K562 (cell line): ENCODE results near the gene URM1. TPM values are rescaled to one million over a fixed set of nuclear protein-coding genes. Genes with fewer than 3 reads are reported as not detected.

Source experiments
- ATAC-seq: fragments of 200-7000 bp; cut with Tn5 transposase; 3 replicates; pipeline ENCODE4 v1.9.1; 2020; ENCODE audit warnings: moderate library complexity
- BruUV-seq: library from RNA; stranded (reverse); fragments of 400-500 nt; replicated peaks from 2 replicates; lab custom pipeline; 2021; lab: Mats Ljungman, UMichigan
- CTCF ChIA-PET: fragments of 300-600 bp; formaldehyde crosslinking; extraction: SDS; loops from one replicate; lab custom pipeline; 2021; ENCODE audit warnings: low intra/inter-chr PET ratio; lab: Yijun Ruan, JAX
- POLR2A ChIA-PET: fragments of 300-600, 350-650 bp; sonication (Branson Sonifier 250); formaldehyde crosslinking; extraction: SDS; loops from one replicate; lab custom pipeline; 2021; ENCODE audit warnings: antibody characterized with exemption, inconsistent platforms; lab: Yijun Ruan, JAX
- DNase-seq, 4 experiments: peaks; one replicate each; pipeline versions ENCODE4 v3.0.0 to v3.0.0-alpha.2; 2011 to 2018; ENCODE audit warnings: low spot score in 3 of 4, mixed read lengths in 3 of 4; ENCODE audit errors: extremely low read depth in 1 of 4
- FAIRE-seq: peaks from 2 replicates; lab custom pipeline; 2011; peaks lifted over from hg19 to GRCh38; lab: Jason Lieb, UNC
- H2AFZ ChIP-seq: 2 replicates; pipeline ENCODE4 v1.6.0; 2011; ENCODE audit warnings: low read depth, low read length, control low read depth, inconsistent platforms
- H3K27ac ChIP-seq: fragments of 200-600 bp; 3 replicates; pipeline ENCODE4 v1.8.0; 2011; ENCODE audit warnings: low read depth, mild to moderate bottlenecking, control low read depth, inconsistent platforms, low read length, moderate library complexity, mixed read lengths; ENCODE audit errors: extremely low read depth
- H3K27me3 ChIP-seq, 2 experiments: fragments of 300-600 bp in 1 of 2; 2 replicates in 1 of 2; 3 replicates in 1 of 2; pipeline versions ENCODE4 v1.6.0 to v1.8.0; 2011; ENCODE audit warnings: inconsistent platforms in 2 of 2, low read length in 2 of 2, mild to moderate bottlenecking in 1 of 2, mixed read lengths in 1 of 2, moderate library complexity in 1 of 2; ENCODE audit not compliant: control insufficient read depth in 2 of 2, insufficient read depth in 2 of 2
- H3K36me3 ChIP-seq: fragments of 300-600 bp; 3 replicates; pipeline ENCODE4 v1.8.0; 2011; ENCODE audit warnings: mild to moderate bottlenecking, low read length, inconsistent platforms; ENCODE audit not compliant: control insufficient read depth, insufficient read depth
- H3K4me1 ChIP-seq, 2 experiments: fragments of 200-600 bp in 1 of 2; replicated peaks in 1 of 2; 2 replicates in 1 of 2; 3 replicates in 1 of 2; pipeline versions ENCODE4 v1.5.1 to v1.8.0; 2011; ENCODE audit warnings: inconsistent platforms in 2 of 2, low read length in 2 of 2, mild to moderate bottlenecking in 1 of 2, mixed read lengths in 1 of 2, moderate library complexity in 1 of 2; ENCODE audit not compliant: control insufficient read depth in 2 of 2, insufficient read depth in 2 of 2
- H3K4me2 ChIP-seq: 2 replicates; pipeline ENCODE4 v1.6.1; 2011; ENCODE audit warnings: low read length, control low read depth, inconsistent platforms, mixed read lengths; ENCODE audit not compliant: insufficient read depth
- H3K4me3 ChIP-seq: fragments of 200-600 bp; sonication (generic), shearing (Covaris generic); 2 replicates; pipeline ENCODE4 v1.5.1; 2016; ENCODE audit warnings: control low read depth, inconsistent platforms
- H3K79me2 ChIP-seq: fragments of 200-600 bp; 3 replicates; pipeline ENCODE4 v1.8.0; 2011; ENCODE audit warnings: low read length, inconsistent platforms; ENCODE audit not compliant: control insufficient read depth, insufficient read depth
- H3K9ac ChIP-seq, 2 experiments: 2 replicates each; pipeline versions ENCODE4 v1.6.0 to v1.6.1; 2011; ENCODE audit warnings: low read depth in 2 of 2, low read length in 2 of 2, control low read depth in 1 of 2, inconsistent platforms in 1 of 2, mild to moderate bottlenecking in 1 of 2, mixed read lengths in 1 of 2; ENCODE audit not compliant: insufficient read depth in 1 of 2
- H3K9me1 ChIP-seq: one replicate; pipeline ENCODE4 v1.6.0; 2011; ENCODE audit warnings: inconsistent platforms, mild to moderate bottlenecking, low read length, moderate library complexity; ENCODE audit not compliant: control insufficient read depth, insufficient read depth
- H3K9me3 ChIP-seq: replicated peaks from 2 replicates; pipeline ENCODE4 v1.5.1; 2011; ENCODE audit warnings: low read depth, low read length, inconsistent platforms; ENCODE audit not compliant: control insufficient read depth, insufficient read depth
- H4K20me1 ChIP-seq: replicated peaks from 2 replicates; pipeline ENCODE4 v1.6.1; 2011; ENCODE audit warnings: low read length, inconsistent platforms, mixed read lengths; ENCODE audit not compliant: control insufficient read depth, insufficient read depth
- BHLHE40 ChIP-seq: IDR thresholded peaks from 2 replicates; pipeline ENCODE4 v1.6.1; 2011; ENCODE audit warnings: low read length, improper control_type of control experiment
- E2F3 ChIP-seq: fragments of 250-450 bp; sonication (Bioruptor Pico); IDR thresholded peaks from 2 replicates; pipeline ENCODE4 v1.4.0; 2020; ENCODE audit warnings: mild to moderate bottlenecking
- FOXA1 ChIP-seq: fragments of 450-650 bp; IDR thresholded peaks from 2 replicates; pipeline ENCODE4 v1.6.1; 2016; ENCODE audit warnings: mild to moderate bottlenecking, borderline replicate concordance
- NFXL1 ChIP-seq: fragments of 450-650 bp; formaldehyde crosslinking; IDR thresholded peaks from 2 replicates; pipeline ENCODE4 v1.4.0; 2021; ENCODE audit warnings: mild to moderate bottlenecking
- PATZ1 ChIP-seq: fragments of 250-450 bp; sonication (Bioruptor Pico); IDR thresholded peaks from 2 replicates; pipeline ENCODE4 v1.5.0; 2020; ENCODE audit warnings: mild to moderate bottlenecking, borderline replicate concordance
- POLR2G ChIP-seq: fragments of 200-400 bp; formaldehyde crosslinking; IDR thresholded peaks from 2 replicates; pipeline ENCODE4 v1.6.1; 2017; ENCODE audit warnings: low read depth, mild to moderate bottlenecking, antibody characterized with exemption, low read length, moderate library complexity
- RAD21 ChIP-seq, 2 experiments: fragments of 250-450 bp in 1 of 2; fragments of 450-650 bp in 1 of 2; sonication (Bioruptor Pico) in 1 of 2; formaldehyde crosslinking in 1 of 2; IDR thresholded peaks in 1 of 2; conservative IDR thresholded peaks in 1 of 2; 2 replicates each; pipeline versions ENCODE4 v1.4.0 to v1.8.0; 2020 to 2022; ENCODE audit warnings: mild to moderate bottlenecking in 2 of 2, moderate library complexity in 1 of 2
- RHOXF2B ChIP-seq: fragments of 250-450 bp; sonication (Bioruptor Pico); conservative IDR thresholded peaks from 2 replicates; pipeline ENCODE4 v1.5.1; 2021
- SMAD2 ChIP-seq: fragments of 150-350 bp; IDR thresholded peaks from 2 replicates; pipeline ENCODE4 v1.6.1; 2014; ENCODE audit warnings: low read depth, mild to moderate bottlenecking, low read length
- SMARCB1 ChIP-seq: IDR thresholded peaks from 2 replicates; pipeline ENCODE4 v1.6.1; 2011; ENCODE audit warnings: improper control_type of control experiment, low read depth; ENCODE audit not compliant: insufficient read length
- TSC22D4 ChIP-seq: fragments of 450-650 bp; IDR thresholded peaks from 2 replicates; pipeline ENCODE4 v1.6.1; 2016; ENCODE audit warnings: missing genetic modification characterization, missing biosample characterization, control low read depth
- ZC3H8 ChIP-seq: fragments of 450-650 bp; IDR thresholded peaks from 2 replicates; pipeline ENCODE4 v1.6.1; 2017
- ZFP30 ChIP-seq: fragments of 250-450 bp; sonication (Bioruptor Pico); IDR thresholded peaks from 2 replicates; pipeline ENCODE4 v1.8.0; 2022; ENCODE audit warnings: moderate library complexity, mild to moderate bottlenecking, inconsistent platforms, borderline replicate concordance
- ZNF133 ChIP-seq: fragments of 250-450 bp; sonication (Bioruptor Pico); IDR thresholded peaks from 2 replicates; pipeline ENCODE4 v1.4.0; 2020; ENCODE audit warnings: mild to moderate bottlenecking
- ZNF253 ChIP-seq: fragments of 250-450 bp; sonication (Bioruptor Pico); conservative IDR thresholded peaks from 2 replicates; pipeline ENCODE4 v1.6.1; 2021; ENCODE audit warnings: mild to moderate bottlenecking
- ZNF79 ChIP-seq: fragments of 250-450 bp; sonication (Bioruptor Pico); IDR thresholded peaks from 2 replicates; pipeline ENCODE4 v1.4.0; 2020; ENCODE audit warnings: low read depth, mild to moderate bottlenecking, moderate library complexity
- WGBS: fragments of 100-300 bp; shearing (Covaris generic); methylation state at CpG from one replicate; pipeline ENCODE4 v1.1.6; 2016; ENCODE audit warnings: low coverage, mixed read lengths; ENCODE audit not compliant: insufficient coverage; ENCODE audit errors: missing lambda C conversion rate; 5-methylcytosine and 5-hydroxymethylcytosine counted together
- in situ Hi-C: fragments of 300-500 bp; cut with MboI; formaldehyde crosslinking; loops from 4 replicates; pipeline ENCODE4 v1.15.0; 2018; ENCODE audit warnings: inconsistent platforms, mixed read lengths
- intact Hi-C: fragments of 100-400 bp; cut with micrococcal nuclease; formaldehyde crosslinking; loops from 2 replicates; pipeline ENCODE4 v1.14.2; 2022
- polyA plus RNA-seq, 8 experiments: library from polyadenylated mRNA; depleted of rRNA in 4 of 8; stranded (reverse) in 5 of 8; unstranded in 3 of 8; fragments of >200 nt; fragmentation: Nextera tagmentation in 2 of 8; fragmentation: Illumina TruSeq in 1 of 8; extraction: Ambion mirVana in 2 of 8; extraction: Trizol in 1 of 8; gene quantifications; 2 replicates each; pipeline versions ENCODE4 v1.2.1 to v1.2.3, GENCODE V29; 2011 to 2014; ENCODE audit warnings: inconsistent platforms in 1 of 8, missing spikeins in 1 of 8
- total RNA-seq, 7 experiments: library from RNA; depleted of rRNA in 6 of 7; stranded (reverse); fragments of >200 nt in 6 of 7; fragmentation: Illumina TruSeq in 2 of 7; extraction: Trizol in 2 of 7; gene quantifications; 2 replicates each; pipeline versions ENCODE4 v1.2.1 to v1.2.3, GENCODE V29; 2011 to 2021; ENCODE audit warnings: low replicate concordance in 1 of 7
- TF ChIP-seq, protein P1 (sequence below), 2 experiments: IDR thresholded peaks; 2 replicates each; pipeline ENCODE4 v1.6.1; 2011; ENCODE audit warnings: borderline replicate concordance in 1 of 2, control low read depth in 1 of 2, low read depth in 1 of 2, low read length in 1 of 2, mild to moderate bottlenecking in 1 of 2, mixed read lengths in 1 of 2, moderate library complexity in 1 of 2; ENCODE audit not compliant: insufficient read depth in 1 of 2, insufficient read length in 1 of 2, poor library complexity in 1 of 2, severe bottlenecking in 1 of 2; ENCODE audit errors: extremely low read depth in 1 of 2

Gene URM1
- total and polyA plus RNA-seq, 9 of the 15 experiments (the other 6 are each of a cell fraction or from before 2014, with no cell fraction given), result 10.1 to 88.9 (median 53.3) TPM

DNA sequence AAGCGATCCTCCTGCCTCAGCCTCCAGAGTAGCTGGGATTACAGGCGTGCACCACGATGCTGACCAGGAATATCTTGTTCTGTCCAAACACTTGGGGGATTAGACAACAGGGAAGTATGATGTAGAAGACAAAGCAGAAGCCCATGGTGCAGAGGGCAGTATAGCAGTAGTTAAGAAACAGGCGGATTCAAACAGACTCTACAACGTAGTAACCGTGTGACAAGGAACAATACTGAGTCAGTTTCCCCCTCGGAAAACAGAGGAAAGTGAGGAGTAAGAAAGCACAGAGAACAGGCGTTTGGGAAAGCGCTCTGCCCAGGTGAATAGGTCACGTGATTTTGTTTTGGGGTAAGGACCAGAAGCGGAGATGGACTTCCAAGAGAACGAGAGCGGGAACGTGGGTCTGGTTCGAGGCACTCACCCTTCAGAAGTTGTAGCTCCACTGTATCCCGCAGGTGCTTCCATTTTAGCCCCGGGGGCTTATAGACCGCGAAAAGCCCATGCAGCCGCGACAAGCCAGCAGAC is 49.2 kb upstream of the URM1 start:
- Histone ChIP-seq H3K27me3 (no peaks in the 10 kb centered on the region), H3K4me3 (peak overlapping the region; percentile 67), H3K9me1 (no peaks in the 10 kb centered on the region), H3K4me2 (peak overlapping the region; percentile 97), H3K27ac (peak overlapping the region; percentile 94), H3K9me3 (no peaks in the 10 kb centered on the region), H2AFZ (peak overlapping the region; percentile 99), H4K20me1 (no peaks in the 10 kb centered on the region), H3K9ac (peak overlapping the region; percentile 92 to 93), H3K4me1 (peaks cover 8 to 19% of the 10 kb centered on the region in 2 experiments), H3K79me2 (peaks cover 49% of the 10 kb centered on the region), H3K36me3 (peaks cover 66% of the 10 kb centered on the region)
- ATAC-seq (peak; percentile 23), FAIRE-seq (no peak), DNase-seq (no peak)
- under 1% methylated on average over 21 of the region's 21 CpGs for WGBS
- intact Hi-C loops (loop anchor here (1.0 kb wide), 3 partner anchors 16 to 46 kb away; partner anchors contain the start of genes GOLGA2 and SWI5), in situ Hi-C loops (loop anchor here (5.0 to 10.0 kb wide), 2 partner anchors 1350 to 1563 kb away; no protein-coding TSS in a partner anchor)
- POLR2A ChIA-PET, result interaction anchor here (0.6 to 4.0 kb wide), 9 partner anchors 11 to 1361 kb away, joined by 3 to 35 read pairs (median 5); no protein-coding TSS in a partner anchor
- BruUV-seq, result TSS peak; percentile 81
- CTCF ChIA-PET, result no interaction called here
- TF ChIP-seq TSC22D4 (tag) (peak; percentile 87; the same call in 1 of the 2 replicates), ZC3H8 (no peak), NFXL1 (CRISPR knock-in tag) (no peak), ZNF133 (0 out of 2 replicates have a peak, but pooled peaks have one; percentile 11), E2F3 (CRISPR knock-in tag) (0 out of 2 replicates have a peak, but pooled peaks have one; percentile 68), ZFP30 (CRISPR knock-in tag) (no peak), SMAD2 (no peak), SMARCB1 (no peak), POLR2G (no peak), FOXA1 (no peak), PATZ1 (CRISPR knock-in tag) (no peak), RHOXF2B (CRISPR knock-in tag) (0 out of 2 replicates have a peak, but pooled peaks have one; percentile 51), ZNF253 (CRISPR knock-in tag) (peak; percentile 63; the same call in 1 of the 2 replicates), ZNF79 (CRISPR knock-in tag) (no peak), BHLHE40 (peak; percentile 72; the same call in 1 of the 2 replicates), RAD21 (CRISPR knock-in tag; conservative IDR thresholded peaks at IDR 0.05 in 1 of 2, IDR thresholded peaks at IDR 0.05 in 1 of 2) (peak in 1 of 2 experiments; percentile 3; a peak in 1 of 4 replicates)
- TF ChIP-seq, protein P1, sequence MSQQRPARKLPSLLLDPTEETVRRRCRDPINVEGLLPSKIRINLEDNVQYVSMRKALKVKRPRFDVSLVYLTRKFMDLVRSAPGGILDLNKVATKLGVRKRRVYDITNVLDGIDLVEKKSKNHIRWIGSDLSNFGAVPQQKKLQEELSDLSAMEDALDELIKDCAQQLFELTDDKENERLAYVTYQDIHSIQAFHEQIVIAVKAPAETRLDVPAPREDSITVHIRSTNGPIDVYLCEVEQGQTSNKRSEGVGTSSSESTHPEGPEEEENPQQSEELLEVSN (IDR thresholded peaks at IDR 0.05; ENCODE audit: borderline replicate concordance in 1 of 2, extremely low read depth in 1 of 2, insufficient read depth in 1 of 2, insufficient read length in 1 of 2, low read depth in 1 of 2, low read length in 1 of 2, poor library complexity in 1 of 2, severe bottlenecking in 1 of 2), result peak in 1 of 2 experiments; percentile 28
